RPMI7951 (cell line): ENCODE results near the gene MRPS18B. TPM values are rescaled to one million over a fixed set of nuclear protein-coding genes. Genes with fewer than 3 reads are reported as not detected.
A peak's percentile ranks its signal among the peaks of the same experiment; 100 is the strongest.

ENCODE experiments used
- DNase-seq: peaks from one replicate; pipeline ENCODE4 v3.0.0-alpha.2; 2012; ENCODE audit warnings: low read depth
- total RNA-seq: library from RNA; depleted of rRNA; stranded (reverse); fragments of >200 nt; shearing (Covaris generic); gene quantifications from 2 replicates; pipeline ENCODE4 v1.2.3, GENCODE V29; 2014; rRNA removed

The MRPS18B gene
- total RNA-seq = 78.4 and 122 TPM in 2 replicates

DNA sequence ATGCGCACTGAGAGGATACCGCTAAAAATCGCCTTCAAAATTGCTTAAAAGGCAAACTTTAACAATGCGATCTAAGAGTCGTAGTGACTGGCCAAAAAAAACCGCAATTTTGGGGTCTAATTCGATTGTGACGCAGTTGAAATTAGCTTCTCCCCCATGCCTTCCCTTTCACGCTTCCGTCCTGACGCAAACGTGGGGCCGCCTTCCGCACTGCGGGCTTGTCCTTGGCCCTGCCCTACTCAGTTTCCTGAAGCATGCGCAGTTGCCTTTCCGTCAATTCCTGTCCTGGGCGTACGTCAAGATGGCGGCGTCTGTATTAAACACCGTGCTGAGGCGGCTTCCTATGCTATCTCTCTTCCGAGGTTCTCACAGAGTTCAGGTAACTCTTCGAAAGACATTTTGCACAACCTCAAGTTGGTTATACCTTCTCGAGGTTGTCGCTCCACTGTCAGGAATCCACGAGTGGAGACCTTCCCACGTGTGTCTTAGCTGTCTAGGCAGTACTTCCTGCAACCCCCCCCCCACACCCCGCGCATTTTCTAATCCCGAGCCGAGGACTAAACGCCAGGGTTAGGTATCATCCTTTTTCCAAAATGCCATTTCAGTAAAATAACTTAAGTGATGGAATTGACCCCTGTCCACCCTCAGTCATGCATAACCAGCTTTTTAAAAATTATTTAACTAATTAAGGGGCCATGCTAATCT, at the start of gene MRPS18B:
Gene MRPS18B (plus strand): TSS at position 276 of the 705 bp plus-strand sequence. CDS start 26 bp downstream, at position 302.
- peak; percentile 97 for DNase-seq

- no peak for DNase-seq
Measured at GRCh38 chr6:30568245-30568644, 49.4 kb upstream of the MRPS18B start.

GRCh38 chr6:30570263-30570662, 47.4 kb upstream of the MRPS18B start:
- no peak for DNase-seq

GRCh38 chr6:30570740-30571074, 46.9 kb upstream of the MRPS18B start:
- no peak for DNase-seq

DNA sequence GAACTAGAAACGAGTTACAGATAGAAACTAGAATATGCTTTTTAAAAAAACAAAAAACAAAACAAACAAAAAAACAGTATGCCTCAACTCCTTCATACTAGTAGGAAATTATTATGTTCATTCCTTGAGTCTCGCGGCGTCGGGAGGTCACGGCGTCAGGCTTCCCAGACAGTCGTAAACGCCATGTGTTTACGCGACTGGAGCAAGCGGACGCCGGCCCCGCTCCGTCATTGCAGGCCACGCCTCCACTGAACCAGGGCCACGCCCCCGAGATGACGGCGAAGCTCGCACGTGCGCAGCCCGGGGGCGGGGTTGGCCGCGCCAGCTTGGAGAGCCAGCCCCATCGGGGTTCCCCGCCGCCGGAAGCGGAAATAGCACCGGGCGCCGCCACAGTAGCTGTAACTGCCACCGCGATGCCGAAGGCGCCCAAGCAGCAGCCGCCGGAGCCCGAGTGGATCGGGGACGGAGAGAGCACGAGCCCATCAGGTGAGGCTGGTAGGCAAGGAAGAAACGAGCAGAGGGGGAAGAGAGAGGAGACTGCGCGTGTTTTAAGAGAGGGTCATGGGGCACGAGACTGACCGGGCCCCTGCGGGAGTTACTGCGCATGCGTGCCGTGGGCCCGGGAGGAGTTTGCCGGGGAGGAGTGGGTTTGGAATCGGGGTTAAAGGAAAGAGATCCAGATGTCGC, 46.4 kb upstream of the MRPS18B start, which contains the start of gene ABCF1:
Gene ABCF1 (plus strand): TSS at position 368 of the 687 bp plus-strand sequence. CDS start 46 bp downstream, at position 414.
- peak; percentile 94 for DNase-seq

- no peak for DNase-seq
Measured at GRCh38 chr6:30571762-30572082, 45.9 kb upstream of the MRPS18B start.

- no peak for DNase-seq
Measured at GRCh38 chr6:30572148-30572547, 45.5 kb upstream of the MRPS18B start.

DNA sequence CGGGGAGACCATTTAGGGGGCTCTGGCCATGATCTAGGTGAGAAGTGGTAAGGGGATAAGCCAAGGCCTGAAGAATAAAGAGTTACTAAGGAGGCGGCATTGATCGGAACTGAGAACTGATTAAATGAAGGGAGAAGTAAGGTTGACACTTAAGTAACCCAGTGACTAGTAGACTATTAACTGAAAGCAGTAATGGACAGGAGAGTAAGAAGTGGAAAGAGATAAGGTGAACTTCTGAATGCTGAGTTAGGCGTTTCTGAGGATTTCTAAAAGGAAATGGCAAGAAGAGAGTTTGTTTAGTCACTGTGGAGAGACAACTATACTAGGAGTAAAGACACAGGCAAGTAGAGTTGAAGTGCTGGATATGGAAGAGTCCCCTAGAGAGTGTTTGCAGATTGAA, 44.5 kb upstream of the MRPS18B start:
- no peak for DNase-seq

DNA sequence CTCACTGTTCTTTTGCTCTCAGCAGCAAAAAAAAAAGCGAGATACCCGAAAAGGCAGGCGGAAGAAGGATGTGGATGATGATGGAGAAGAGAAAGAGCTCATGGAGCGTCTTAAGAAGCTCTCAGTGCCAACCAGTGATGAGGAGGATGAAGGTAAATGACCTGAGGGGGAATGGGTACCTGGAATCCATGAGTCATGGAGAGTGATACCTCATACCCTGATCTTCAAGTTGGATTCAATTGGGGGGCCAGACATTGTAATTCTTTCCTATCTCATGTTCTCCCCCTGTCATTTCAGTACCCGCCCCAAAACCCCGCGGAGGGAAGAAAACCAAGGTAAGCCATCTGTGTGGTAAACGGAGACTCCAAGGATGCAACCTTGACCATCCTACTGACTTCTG, 39.6 kb upstream of the MRPS18B start:
- no peak for DNase-seq

DNA sequence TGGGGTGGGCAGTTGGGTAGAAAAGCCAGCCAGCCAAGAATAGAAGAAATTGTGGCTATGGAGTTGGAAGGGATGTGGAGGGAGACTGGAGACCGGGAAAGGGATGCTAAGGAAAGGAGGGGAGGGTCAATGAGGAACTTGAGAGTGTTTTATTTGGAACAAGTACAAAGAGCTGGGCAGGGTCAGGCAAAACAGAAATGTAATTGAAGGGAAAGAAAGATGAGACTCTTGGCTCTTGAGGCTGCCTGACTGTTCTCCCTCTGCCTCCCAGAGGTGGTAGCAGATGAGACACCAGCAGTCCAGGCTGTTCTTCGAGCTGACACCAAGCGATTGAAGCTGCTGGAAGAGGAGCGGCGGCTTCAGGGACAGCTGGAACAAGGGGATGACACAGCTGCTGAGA, 33.7 kb upstream of the MRPS18B start:
- no peak for DNase-seq

DNA sequence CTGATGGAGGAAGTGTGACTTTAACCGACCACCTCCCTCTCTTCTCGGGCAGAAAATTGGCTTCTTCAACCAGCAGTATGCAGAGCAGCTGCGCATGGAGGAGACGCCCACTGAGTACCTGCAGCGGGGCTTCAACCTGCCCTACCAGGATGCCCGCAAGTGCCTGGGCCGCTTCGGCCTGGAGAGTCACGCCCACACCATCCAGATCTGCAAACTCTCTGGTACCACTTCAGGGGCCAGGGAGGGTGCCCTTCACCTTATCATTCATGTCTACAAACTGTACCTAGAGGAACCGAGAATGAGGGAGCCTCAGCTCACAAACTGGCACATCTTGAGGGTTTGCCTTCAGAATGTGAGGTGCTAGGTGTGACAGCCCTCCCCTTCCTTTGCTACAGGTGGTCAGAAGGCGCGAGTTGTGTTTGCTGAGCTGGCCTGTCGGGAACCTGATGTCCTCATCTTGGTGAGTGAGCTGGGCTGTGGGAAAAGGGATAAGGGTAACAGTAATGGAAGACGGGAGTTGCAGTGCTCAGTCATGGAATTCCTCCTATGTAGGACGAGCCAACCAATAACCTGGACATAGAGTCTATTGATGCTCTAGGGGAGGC, 27.8 kb upstream of the MRPS18B start:
- DNase-seq = no peak

DNA sequence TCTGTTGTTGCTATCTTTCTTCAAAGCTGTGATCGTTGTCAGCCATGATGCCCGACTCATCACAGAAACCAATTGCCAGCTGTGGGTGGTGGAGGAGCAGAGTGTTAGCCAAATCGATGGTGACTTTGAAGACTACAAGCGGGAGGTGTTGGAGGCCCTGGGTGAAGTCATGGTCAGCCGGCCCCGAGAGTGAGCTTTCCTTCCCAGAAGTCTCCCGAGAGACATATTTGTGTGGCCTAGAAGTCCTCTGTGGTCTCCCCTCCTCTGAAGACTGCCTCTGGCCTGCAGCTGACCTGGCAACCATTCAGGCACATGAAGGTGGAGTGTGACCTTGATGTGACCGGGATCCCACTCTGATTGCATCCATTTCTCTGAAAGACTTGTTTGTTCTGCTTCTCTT, 27.1 kb upstream of the MRPS18B start:
- DNase-seq = no peak

DNA sequence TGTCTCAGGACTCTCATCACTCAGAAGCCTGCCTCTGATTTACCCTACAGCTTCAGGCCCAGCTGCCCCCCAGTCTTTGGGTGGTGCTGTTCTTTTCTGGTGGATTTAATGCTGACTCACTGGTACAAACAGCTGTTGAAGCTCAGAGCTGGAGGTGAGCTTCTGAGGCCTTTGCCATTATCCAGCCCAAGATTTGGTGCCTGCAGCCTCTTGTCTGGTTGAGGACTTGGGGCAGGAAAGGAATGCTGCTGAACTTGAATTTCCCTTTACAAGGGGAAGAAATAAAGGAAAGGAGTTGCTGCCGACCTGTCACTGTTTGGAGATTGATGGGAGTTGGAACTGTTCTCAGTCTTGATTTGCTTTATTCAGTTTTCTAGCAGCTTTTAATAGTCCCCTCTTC, 26.6 kb upstream of the MRPS18B start:
- DNase-seq = peak; percentile 57

- no peak for DNase-seq
Measured at GRCh38 chr6:30592287-30592686, 25.4 kb upstream of the MRPS18B start.

DNA sequence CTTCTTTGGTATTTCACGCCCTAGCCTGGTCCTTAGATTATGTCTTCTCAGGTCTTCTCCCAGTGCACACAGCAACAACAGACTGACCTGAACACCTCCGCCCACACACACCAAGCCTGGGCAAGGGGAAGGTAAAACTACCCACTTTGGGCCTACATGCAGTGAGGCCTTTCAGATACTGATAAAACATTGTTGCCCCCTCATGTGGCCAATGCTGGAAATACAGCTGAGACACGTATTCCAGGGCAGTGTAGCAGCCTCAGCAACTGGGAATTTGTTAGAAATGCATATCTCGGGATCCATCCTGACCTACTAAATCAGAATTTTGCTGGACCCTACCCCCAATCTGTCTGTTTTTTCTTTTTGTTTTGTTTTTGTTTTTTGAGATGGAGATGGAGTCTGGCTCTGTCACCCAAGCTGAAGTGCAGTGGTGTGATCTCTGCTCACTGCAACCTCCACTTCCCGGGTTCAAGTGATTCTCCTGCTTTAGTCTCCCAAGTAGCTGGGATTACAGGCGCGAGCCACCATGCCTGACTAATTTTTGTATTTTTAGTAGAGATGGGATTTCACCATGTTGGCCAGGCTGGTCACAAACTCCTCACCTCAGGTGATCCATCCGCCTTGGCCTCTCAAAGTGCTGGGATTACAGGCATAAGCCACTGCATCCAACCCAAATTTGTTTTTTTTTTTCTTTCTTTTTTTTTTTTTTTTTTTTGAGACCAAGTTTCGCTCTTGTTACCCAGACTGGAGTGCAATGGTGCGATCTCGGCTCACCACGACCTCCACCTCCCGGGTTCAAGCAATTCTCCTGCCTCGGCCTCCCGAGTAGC, 20.1 kb upstream of the MRPS18B start:
- peak; percentile 77 for DNase-seq

- no peak for DNase-seq
Measured at GRCh38 chr6:30598912-30599624, 18.6 kb upstream of the MRPS18B start.

- DNase-seq = no peak
Measured at GRCh38 chr6:30599625-30600324, 17.9 kb upstream of the MRPS18B start.

DNA sequence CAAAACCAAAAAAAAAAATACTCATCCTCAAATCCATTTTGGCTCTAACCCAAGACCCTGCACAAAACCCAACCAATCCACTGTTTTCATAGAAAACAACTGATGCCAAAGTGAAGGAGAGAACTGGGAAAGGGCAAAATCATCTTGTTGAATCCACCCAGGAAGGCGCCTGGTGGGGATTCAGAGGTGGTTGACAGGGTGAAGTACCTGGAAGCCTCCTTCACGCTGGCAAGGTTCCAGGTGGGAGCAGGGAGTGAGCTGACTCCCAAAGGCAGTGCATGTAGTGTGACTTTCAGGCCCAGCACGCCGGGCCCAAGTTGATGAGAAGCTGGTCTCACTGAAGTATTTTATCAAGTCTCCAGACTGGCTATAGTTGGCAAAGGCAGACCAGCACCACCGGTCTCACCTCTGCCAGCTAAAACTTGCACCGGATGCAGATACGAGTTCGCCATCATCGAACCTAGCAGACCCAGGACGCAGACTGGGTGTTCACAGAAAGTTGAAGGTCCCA, 17.1 kb upstream of the MRPS18B start:
- DNase-seq = no peak

- no peak for DNase-seq
Measured at GRCh38 chr6:30601436-30601814, 16.2 kb upstream of the MRPS18B start.

- DNase-seq = no peak
Measured at GRCh38 chr6:30601815-30602641, 15.6 kb upstream of the MRPS18B start.
